GM19025 (cell line): ENCODE data around the gene IL15RA.
"Not testable (repeated sequence)": the region's sequence is repeated elsewhere in the genome, so short reads cannot be mapped to it uniquely, and the experiment has no call there.

Experiments used
- ATAC-seq: cut with Tn5 transposase; IDR thresholded peaks from one replicate; pipeline ENCODE4 v1.9.1; 2021; ENCODE audit warnings: mild to moderate bottlenecking, low read depth, moderate library complexity; ENCODE audit not compliant: unreplicated experiment

The IL15RA gene

DNA sequence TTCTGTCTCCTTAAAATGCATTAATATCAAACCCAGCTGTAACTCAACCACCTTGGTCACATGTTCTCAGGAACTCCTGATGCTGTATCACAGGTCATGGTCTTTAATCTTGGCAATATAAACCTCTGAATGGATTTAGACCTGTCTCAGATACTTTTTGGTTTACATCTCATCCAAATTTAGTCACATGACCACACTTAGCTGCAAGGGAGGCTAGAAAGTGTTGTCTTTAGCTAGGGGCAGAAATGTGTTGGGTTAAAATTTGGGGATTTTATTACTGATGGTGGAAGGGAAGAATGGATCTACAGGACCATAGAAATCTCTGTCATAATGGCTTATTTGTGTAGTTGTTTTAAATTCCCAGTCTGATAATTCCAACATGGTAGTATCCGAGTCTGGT, 29.6 kb upstream of the IL15RA start:
- ATAC-seq: no peak

DNA sequence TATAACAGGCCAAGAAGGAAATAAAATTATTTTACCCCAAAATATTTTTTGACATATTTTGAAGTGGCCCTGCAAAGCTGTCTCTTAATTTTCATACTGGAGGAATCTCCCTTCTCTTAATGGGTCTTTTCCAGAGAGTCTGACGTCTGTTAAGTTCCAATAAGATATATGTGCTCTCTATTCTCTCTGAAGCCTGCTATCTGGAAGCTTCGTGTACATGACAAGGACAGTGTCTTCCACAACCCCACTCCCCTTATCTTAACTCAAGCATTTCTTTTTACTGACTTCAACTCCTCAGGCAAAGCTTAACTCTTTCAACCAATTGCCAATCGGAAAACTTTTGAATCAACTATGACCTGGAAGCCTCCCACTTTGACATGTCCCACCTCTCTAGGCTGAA, 29.2 kb upstream of the IL15RA start:
- no peak for ATAC-seq

DNA sequence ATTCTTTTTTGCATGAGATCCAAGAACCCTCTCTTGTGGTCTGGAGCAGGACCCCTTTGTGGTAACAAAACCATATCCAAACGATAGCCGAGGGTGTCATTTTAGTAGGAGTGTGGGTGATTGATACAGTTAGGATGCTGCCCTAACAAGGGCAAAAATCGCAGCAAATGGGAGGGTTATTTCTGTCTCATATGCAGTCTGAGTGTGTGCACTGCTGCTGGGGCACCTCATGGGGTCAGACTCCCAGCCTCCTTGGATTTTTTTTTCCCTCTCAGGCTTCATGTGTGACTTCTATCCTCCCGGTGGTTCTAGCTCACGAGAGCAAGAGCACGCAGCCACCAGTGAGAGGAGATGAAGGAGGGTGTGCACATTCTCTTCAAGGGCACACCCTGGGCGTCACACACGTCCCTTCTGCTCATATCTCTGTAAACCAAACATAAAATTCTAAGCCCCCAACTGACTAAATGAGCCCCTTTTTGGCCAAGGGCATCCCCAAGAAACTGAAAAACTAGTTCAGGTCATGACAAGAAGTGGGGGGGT, 28.6 kb upstream of the IL15RA start:
- ATAC-seq: no peak

DNA sequence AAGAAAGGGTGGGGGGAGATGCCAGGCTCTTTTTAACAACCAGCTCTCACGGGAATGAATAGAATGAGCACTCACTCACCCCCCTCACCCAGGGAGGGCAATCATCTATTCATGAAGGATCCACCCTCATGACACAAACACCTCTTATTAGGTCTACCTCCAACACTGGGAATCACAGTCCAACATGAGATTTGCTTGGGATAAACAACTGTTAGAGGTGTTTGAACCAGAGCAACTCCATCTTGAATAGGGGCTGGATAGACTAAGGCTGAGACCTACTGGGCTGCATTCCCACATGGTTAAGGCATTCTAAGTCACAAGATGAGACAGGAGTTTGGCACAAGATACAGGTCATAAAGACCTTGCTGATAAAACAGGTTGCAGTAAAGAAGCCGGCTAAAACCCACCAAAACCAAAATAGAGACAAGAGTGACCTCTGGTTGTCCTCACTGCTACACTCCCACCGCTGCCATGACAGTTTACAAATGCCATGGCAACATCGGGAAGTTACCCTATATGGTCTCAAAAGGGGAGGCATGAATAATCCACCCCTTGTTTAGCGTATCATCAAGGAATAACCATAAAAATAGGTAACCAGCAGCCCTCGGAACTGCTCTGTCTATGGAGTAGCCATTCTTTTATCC, 27.9 kb upstream of the IL15RA start:
- ATAC-seq: not testable (repeated sequence)

DNA sequence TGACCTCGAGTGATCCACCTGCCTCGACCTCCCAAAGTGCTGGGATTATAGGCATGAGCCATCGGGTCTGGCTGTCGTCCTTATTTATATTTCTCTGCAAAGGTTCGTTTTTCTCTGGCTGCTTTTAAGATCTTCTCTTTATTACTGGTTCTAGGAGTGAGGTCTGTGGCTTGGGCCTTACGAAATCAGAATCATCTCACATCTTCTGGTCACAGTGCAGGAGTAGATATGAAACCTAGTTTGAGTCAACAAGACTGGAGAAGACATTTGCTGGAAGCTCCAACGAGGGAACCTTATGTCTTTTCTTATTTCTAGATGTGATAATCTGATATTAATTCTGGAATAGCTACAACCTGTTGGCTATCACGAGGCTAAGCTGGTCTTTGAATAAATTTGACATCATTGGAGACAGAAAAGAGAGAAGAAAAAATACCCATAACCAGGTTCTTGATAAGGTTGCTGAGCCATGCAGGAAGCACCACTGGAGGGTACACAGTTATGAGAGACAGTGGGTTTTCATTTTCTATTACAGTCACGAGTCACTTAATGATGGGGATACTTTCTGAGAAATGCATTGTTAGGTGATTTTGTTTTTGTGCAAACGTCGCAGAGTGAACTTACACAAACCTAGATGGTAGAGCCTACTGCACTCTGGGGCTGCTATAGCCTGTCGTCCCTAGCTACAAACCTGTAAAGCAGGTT, 25.6 kb upstream of the IL15RA start:
- no peak for ATAC-seq

DNA sequence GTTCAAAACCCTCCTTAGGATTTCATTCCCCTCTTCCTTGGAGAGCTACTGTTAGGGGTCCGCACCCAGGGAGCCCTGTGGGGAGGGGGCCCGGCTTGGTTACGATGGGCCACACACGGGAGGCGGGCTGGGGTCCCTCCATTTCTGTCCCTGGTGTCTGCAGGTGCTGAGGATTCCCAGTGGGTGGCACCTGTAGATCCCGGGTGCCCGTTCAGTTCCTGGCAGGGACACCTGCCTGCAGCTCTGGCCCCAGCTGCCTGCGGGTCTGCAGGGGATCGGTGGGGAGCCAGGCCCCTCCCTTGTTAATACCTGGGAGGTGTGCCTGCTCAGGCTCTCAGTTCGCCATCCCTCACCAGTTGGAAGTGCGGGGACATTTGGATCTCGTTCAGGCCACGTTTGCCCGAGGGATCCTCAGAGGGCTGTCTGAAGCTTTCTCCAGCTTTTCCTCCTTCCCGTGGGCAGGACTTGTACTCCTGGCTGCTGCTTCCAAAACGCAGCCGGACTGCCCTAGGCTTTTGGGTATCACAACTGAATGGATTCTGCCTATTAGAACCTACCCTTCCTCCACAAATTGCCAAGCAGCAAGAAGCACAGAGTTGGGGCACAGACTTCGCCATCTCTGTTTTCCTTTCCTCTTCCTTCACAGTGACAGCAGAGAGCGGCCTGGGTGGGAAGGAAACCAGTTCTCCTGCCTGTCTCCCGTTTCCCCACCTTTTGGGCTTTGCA, 22.3 kb upstream of the IL15RA start:
- no peak for ATAC-seq

DNA sequence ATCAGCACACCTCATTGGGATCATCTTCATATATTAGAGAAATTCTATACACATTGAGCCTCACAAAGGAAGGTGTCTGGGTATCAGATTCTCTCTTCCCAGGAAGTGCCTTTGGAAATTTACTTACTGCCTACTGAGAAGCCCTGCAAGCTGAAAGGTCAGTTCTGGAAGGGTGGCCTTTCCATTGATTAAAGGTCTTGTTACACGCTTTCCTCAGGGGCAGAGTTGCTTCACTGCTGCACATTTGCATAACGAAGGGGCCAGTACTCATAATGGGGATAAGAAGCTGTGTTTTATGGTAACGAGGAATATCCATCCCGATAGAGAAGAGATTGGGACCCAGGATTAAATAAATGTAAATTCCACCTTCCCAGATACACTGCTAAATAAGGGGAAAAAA, 19.4 kb upstream of the IL15RA start:
- ATAC-seq: no peak

DNA sequence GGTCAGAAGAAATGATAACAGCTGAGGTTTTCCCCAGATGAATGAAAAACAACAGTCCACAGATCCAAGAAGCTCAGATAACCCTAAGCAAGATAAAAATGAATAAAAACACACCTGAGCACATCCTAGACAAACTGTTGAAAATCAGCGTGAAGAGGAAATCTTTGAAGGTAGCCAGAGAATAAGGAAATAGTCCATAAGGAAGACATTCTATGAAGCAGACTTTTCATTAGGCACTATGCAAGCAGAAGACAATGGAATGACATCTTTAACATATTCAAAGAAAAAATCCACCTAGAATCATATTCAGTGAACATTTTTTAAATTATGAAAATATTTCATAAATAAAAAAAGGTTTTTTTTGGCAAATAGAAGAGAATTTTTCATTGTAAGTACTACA, 15.1 kb upstream of the IL15RA start:
- ATAC-seq: no peak

DNA sequence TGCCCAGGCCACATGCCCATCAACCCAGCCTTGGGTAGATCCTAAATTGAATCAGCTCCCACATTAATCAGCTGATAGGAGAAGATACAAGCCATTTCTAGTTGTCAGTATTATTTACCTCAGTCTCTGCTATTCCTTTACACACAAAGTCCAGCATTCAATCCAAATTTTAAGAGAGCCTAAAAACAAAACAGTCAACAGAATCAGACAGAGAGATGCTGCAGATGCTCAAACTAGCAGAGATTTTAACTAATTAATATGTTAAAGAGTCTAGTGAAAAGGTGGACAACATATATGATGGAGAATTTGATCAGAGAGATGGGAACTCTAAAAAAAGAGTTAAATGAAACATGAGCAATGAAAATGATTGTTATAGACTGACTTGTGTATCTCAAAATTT, 14.4 kb upstream of the IL15RA start:
- no peak for ATAC-seq

DNA sequence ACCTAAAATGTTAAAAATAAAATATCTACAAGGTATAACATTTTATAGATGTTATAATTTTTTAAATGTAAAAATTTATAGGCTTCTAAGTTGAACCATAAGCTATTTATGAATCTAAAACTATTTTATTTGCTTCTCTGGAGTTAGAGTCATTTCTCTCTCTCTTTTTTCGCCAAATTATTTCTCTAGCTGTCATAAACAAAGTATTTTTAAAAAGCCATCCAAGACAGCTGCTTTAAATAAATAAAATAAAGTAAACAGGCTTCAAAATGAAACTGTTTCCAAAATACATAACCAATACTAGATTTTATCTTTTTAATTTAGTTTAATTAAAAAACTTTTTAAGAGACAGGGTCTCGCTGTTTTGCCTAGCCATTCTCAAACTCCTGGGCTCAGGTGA, 12.4 kb upstream of the IL15RA start:
- no peak for ATAC-seq

DNA sequence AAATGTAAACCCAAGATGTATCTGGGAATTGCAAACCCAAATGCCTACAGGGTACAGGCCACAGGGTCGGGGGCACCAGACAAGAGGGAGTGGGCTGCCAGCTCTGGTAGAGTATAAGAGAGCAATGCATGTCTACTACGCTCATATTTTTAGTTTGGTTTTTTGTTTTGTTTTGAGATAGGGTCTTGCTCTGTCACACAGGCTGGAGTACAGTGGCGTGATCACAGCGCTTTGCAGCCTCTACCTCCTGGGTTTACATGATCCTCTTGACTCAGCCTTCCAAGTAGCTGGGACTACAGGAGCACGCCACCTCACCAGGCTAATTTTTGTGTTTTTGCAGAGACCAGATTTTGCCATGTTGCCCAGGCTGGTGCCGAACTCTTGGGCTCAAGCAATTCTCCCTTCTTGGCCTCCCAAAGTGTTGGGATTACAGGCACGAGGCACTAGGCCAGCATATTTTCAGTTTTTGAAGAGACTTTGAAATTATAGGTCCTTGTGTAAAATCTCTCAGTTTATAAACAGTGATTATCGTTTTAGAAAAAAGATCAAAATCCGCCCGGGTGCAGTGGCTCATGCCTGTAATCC, 11.1 kb upstream of the IL15RA start:
- no peak for ATAC-seq

DNA sequence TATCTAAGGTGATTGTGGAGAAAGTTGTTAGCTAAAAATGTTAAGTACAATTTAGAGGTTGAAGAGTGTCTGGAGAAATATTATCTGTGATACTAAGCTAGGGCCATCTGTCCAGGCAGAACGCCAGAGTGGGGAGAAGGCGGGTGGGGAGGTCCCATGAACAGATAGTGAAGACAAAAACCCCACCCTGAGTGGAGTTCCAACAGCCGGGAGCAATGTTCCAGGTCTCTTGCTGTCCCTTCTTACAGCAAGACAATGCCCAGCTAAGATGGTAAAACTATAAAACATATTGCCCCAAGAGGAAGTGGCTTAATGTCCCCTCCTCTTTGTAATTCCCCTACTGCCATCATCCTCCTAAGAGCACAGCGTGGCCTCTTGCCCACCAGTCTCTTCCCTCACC, 10.4 kb upstream of the IL15RA start:
- no peak for ATAC-seq

DNA sequence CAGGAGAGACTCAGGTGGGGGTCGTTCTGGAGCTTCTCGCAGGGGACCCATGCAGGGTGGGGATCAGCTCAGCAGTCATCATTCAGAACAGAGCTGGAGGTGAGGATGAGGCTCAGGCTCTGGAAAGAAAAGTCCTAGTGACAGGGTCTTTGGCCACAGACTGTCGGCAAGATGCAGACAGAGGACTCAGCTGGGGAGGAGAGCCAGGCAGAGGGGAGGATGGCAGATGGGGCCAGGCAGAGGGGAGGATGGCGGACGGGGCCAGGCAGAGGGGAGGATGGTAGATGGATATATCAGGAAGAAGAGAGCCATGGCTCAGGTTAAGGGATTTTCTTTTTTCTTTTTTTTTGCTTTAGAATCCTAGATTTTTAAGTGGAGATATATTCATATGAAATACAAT, 7.7 kb upstream of the IL15RA start:
- ATAC-seq: no peak

DNA sequence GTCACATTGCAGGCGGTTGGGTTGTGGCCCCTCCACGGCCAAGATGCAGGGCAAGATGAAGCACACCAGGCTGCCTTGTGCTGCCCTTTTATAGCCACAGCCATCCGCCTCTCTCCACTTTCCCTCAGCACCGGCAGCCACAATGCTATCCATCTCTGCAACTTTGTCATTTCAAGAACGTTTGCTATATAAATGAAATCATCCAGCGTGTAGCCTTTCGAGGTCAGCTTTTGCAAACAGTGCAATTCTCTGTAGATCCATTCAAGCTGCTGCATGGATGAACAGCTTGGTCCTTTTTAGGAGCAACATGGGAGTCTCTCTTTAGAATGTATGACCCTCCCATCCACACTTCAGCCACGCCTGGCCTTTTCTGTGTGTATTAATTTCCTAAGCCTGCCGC, 6.4 kb upstream of the IL15RA start:
- no peak for ATAC-seq

DNA sequence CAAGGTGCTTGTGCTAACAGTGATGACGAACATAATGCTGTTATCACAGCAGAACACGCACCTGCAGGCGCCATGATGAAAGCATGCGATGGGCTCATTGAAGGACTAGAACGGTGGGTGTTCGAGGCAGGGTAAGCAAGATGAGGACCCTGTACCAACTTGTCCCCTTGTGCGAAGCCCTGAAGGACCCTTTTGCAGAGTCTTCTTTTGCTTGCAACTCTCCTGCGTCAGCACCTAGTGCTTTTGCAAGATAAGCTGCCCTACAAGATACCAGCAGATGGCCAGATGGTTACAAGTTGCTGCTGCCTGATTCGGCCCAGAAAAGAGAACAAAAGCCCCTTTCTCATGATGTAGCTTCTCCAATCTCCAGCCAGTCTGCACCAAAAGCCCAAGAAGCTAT, 4.2 kb upstream of the IL15RA start:
- no peak for ATAC-seq

DNA sequence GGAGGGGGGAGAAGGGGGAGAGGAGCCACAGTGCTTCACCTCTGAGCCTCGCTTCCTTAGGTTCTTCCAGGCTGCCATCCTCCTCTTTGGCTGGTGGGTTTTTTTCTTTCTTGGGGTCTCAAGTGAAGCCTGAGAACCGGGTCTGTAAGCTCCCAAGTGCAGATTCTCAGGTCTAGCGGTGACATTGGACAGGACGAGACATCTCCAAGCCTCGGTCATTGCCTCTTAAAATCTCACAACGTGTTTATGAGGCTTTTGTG, 817 bp upstream of the IL15RA start:
- no peak for ATAC-seq

DNA sequence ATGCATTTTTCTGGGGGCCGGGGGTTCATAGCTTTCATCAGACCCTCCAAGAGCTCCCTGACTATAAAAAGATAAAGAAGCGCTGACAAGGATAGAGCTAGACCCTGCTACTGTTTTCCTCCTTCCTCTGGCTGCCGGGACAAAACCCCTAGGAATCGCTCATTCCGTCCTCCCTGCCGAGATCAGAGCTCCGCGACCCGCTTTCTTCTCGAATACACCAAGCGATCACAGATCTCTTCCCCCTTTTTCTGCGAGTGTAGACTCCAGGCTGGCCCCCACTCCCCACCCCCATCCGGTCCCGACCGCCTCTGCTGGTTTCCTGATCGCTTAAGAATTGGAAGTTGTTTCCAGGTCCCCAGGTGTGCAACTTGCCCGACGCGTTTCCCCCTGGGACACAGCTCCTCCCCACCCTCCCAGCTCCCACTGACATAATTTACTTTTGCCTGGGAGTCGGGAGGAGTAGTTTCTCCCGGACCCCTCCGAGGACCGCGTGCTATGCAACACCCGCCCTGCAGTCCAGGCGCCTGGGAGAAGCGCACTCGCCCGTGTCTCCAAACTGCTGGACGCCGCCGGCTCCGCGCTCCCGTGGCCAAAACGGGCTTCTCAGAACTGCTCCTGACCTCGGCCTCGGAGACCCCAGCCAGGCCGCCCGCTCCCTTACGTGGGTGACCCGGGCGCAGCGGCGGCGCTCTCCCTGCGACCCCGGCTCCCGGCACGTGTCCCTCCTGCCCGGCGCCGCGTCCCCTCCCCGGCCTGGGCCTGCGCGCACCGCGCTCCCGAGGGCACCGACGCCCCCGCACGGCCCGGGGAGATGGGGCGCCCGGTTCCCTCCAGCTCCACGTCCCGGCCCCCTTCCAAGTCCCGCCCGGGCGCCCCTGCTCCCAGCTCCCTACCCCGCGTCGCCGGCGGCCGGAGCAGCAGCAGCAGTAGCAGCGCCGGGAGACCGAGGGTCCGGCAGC, 552 bp downstream of the IL15RA start:
- peak; percentile 8 for ATAC-seq

DNA sequence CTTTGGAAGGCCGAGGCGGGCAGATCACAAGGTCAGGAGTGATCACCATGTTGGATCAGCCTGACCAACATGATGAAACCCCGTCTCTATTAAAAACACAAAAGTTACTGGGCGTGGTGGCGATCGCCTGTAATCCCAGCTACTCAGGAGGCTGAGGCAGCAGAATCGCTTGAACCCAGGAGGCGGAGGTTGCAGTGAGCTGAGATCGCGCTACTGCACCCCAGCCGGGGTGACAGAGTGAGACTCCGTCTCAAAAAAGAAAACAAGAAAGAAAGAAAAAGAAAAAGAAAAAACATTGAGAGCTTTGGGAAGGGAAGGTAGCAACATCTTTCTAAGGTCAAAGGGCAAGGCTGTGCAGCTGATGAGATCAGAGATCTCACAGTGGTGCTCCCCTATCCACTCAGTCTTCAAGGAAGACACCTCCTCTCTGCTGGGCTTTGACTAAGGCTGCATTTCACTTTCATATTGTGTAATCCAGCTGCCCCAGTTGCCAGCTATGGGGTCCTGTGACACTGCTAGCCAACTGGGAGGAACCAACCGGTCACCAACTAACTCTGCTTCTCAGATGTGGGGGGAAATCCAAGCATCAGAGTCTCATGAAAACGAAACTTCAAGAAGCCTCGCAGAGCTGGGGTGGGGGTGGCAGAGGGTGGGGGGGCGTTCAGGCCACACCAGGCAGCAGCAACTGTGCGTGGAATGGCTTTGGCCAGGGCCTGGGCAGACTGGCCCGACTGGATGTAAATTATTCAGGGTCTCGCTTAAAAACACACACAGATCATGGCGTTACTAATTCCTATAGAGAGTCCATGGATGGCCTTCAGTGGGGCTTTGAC, 1.5 kb downstream of the IL15RA start:
- ATAC-seq: peak; percentile 62

DNA sequence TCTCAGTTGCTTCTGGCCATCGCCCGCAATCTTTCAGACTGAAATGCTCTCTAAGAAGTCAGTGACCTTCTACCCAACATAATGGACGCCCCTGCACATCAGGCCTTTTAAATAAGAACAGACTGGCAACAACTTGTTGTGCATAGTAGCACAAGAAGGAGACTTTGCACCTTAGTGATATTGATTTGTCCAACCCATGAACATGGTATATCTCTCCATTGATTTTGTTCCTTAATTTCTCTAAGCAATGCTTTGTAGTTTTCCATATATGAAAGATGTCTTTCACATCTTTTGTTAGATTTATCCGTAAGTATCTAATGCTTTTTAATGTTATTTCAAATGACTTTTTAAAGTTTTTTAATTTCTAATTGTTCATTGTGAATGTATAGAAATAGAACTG, 4.3 kb downstream of the IL15RA start:
- ATAC-seq: no peak

DNA sequence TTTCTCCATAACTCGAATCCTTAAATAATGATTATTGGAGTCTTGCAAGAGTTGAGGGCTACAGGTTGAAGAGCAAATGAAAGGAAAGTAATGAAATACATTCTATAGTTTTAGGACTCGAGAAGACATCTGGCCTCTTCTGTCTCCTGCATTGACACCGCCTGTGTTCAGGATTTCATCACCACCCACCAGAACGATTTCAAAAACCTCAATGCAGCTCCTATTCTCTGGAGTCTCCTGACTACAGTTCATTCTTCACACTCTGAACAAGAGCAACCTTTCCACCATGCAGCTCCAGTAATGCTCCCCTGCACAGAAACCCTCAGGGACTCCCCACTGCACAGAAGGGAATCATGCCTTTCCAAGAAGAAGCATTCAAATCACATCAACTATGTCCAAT, 5.5 kb downstream of the IL15RA start:
- no peak for ATAC-seq
